Measurements from ENCODE around the gene TEX35.
A peak's percentile ranks its signal among the peaks of the same experiment; 100 is the strongest.
"Not testable (repeated sequence)": the region's sequence is repeated elsewhere in the genome, so short reads cannot be mapped to it uniquely, and the experiment has no call there.

Gene TEX35

DNA sequence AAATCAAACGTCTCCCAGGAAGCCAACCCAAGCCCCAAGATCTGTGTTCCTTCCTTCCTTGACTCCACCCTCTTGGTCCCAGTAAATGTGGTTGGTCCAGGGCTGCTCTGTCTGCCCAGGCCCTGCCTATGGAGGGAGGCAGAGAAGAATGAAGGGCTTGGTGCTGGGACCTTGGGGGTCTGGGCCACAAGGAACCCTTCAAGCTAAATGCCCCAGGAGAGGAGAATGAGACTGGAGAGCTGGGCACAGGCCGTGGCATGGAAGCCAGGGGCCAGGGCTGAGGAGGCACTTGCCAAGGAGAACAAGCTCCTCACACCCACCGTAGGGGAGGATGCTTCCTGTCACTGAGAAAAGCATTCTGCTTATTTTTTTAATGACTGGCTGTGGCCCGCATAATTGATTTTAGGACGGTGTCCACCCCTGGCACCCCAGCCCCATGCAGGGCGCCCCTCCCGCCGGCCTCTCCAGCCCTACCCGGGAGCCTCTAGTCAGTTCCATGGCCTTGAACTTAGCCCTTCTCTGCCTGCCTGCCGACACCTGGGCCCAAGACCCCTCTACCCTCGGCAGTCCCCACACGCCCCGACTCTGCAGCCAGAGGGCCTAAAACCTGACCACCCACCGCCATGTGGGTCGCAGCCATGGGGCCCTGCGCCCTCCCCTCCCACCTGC, 17.0 kb upstream of the TEX35 start:
- DNase-seq: no peak

- no peak for DNase-seq
Observed at GRCh38 chr1:178496410-178497135, 16.3 kb upstream of the TEX35 start, which contains the start of gene CLEC20A. CLEC20A (minus strand) TSS chr1:178496964; CDS start chr1:178496939, 25 bp downstream.

DNA sequence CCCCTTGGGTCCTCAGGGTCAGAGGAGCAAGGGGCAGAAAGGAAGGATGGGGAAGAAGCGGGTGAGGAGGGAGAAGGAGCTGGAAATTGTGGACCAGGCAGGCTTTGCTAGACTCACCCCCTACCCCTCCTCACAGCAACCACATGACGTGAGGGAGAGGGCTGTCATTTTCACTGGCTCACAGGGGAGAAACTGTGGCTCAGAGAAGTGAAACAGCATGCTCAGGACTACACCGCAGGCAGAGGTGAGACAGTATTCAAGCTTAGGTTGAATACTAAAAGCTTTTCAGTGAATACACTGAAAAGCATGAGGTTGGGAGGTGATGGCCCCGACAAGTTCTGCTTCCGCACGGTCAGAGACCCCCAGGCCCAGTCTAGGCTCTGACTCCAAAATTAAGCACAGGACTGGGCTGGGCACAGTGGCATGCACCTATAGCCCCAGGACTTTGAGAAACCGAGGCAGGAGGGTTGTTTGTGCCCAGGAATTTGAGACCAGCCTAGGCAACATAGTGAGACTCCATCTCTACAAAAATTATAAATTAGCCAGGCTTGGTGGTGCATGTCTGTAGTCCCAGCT, 14.9 kb upstream of the TEX35 start:
- no peak for DNase-seq

DNA sequence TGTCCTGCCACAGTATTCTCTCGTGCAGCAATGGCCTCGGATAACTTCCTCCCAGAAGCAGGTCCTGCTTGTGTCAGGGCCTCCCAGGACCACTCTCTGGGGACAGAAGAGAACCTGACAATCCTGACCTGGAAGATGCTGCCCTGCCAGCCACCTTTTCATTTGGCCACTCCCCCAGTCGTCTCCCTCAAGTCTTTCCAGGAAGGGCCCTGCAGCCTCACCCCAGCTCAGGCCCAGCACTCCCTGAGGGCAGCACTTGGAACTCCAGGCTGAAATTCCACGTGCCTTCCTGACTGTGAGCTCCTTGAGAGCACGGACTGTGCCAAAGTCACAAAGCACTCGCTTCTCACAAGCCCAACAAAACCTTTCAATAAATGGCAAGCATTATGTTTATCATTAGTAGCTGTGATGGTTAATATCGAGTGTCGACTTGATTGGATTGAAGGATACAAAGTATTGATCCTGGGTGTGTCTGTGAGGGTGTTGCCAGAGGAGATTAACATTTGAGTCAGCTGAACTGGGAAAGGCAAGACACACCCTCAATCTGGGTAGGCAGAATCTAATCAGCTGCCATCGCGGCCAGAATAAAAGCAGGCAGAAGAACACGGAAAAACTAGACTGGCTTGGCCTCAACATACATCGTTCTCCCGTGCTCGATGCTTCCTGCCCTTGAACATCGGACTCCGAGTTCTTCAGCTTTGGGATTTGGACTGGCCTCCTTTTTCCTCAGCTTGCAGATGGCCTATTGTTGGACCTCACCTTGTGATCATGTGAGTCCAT, 13.8 kb upstream of the TEX35 start:
- no peak for DNase-seq

- no peak for DNase-seq
Observed at GRCh38 chr1:178500091-178500770, 12.7 kb upstream of the TEX35 start.

GRCh38 chr1:178500936-178501554, 11.9 kb upstream of the TEX35 start:
- no peak for DNase-seq

DNA sequence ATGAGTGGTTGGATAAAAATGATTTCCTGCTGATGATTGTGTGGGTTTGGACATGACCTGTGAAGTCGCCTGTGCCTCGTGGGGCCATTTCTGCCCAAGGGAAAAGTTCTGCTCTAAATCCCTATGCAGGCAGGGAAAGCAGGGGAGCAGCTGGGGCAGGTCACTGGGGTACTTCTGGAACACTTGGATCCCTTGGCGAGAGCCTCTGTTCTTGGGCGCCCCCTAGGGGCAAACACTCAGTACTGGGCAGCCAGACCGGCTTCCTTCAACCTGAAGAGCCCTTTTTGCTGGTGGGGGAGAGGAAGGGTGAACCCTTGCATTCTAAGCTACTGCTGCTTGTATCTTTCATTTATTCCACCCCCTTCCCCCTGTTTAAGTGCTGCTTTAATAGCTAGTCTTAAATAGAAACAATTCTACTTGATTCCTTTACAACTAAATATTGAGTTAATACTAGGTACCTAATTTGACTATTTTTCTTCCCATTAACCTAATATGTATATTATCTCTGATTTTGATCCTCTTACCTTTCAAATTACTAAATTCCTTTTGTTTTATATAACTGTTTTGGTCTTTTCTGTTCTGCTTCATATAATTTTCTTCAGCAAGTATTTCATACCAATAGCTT, 11.1 kb upstream of the TEX35 start:
- DNase-seq: peak; percentile 36

- no peak for DNase-seq
Observed at GRCh38 chr1:178502330-178502714, 10.6 kb upstream of the TEX35 start.

DNA sequence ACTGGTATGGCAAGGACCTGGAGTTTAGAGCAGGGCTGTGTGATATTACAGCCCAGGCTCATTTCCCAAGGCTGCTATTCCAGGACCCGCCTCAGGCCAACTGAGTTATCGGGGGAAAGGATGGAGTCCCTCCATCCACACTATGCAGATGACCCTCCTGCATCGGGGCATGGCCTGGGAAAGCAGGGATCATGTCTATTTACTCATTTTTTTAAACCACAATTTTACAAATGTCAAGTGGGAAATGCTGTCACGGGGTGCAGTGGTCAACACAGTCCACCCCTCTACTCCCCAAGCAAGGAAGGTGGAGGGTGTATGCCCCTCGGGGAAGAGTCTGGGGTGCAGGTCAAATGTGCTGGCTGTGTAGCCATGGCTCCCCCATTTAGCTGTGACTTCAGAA, 10.1 kb upstream of the TEX35 start:
- DNase-seq: no peak

DNA sequence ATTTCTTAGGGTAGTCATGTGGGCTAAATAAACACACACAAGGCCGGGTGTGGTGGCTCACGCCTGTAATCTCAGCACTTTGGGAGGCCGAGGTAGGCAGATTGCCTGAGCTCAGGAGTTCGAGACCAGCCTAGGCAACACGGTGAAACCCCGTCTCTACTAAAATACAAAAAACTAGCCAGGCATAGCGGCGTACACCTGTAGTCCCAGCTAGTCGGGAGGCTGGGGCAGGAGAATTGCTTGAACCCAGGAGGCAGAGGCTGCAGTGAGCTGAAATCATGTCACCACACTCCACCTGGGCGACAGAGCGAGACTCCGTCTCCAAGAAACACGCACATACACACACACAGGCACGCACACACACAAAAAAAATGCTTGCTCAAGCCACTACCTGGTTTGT, 9.6 kb upstream of the TEX35 start:
- DNase-seq: not testable (repeated sequence)

DNA sequence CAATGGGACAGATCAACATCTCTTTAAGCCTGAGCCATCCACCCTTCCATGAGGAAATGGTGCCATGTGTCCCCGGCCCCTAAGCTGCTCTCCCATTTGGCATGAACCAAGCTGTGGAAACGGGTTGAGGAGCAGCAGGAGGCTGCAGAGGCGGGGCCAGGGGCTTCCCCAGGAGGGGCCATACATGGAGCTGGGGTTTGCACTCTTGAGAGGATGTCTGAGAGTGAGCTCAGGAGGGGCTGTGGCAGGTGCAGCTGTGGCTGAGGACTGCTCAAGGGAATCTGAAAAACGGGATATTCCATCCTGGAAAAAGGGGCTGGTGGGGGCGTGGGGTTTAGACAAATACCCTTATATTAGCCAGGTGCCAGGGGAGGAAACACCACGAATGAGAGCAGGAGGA, 9.1 kb upstream of the TEX35 start:
- no peak for DNase-seq

DNA sequence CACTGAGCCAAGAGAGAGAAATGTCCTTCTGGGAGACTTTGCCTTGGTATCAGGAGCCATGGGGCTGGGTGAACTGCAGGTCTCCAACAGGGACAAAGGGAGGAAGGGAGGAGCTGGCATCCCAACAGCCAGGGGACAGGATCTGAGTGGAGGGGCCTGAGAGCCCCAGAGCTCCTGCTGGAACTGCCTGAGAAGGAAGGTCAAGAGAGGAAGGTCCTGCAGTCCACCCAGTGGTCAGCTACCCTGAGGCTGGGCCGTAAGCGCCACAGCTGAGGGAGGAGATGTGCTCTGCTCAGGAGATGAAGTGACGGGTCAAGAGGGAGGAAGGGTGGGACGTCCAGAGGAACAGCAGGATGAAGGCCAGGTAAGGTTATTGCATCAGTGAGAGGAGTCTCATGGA, 8.6 kb upstream of the TEX35 start:
- DNase-seq: no peak

GRCh38 chr1:178506177-178506576, 6.7 kb upstream of the TEX35 start:
- no peak for DNase-seq

DNA sequence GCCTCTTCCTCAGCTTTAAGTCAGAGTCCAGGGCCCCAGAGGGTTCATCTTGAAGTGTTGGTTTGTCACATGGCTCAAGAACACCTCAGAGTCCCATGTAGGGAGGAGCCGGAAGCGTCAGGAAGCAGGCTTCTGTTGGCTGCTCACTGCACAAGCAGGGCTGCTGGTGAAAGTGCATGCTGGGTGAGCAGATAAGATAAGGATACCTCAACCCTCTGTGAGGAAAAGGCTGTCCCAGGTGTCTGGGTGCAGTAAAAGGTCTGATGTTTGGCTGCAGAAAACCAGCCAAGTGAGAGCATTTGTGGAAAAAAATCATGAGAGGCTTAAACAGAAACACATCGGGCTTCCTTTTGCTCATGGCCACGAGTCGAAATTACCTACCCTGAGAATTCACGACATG, 6.2 kb upstream of the TEX35 start:
- no peak for DNase-seq

DNA sequence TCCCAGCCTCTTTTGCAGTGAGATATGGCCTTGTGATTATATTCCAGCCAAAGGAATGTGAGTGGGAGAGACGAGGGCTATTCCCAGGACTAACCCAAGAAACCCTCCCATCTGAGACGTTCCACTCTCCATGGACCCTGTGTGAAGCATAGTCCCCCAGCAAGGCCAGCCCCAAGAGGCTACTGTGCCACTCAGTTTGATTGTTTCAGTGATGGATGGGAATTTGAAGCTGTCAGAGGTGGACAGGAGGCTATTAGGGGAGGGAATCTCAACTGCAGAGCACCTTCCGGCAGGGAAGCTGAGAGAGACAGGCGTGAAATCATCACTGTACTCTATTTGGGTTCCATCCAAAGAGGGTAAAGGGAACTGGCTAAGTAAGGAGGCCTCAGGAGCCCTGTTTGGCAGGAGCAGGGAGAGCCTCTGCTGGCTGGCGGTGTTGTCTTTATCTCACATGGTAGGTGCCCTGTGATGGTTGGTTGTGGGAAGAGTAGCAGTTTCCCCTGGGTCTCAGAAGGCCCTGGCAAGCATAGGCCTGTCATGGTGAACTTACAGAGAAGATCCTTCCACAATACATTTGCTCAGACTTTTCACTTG, 3.4 kb upstream of the TEX35 start:
- no peak for DNase-seq

- DNase-seq: no peak
Observed at GRCh38 chr1:178510155-178510554, 2.8 kb upstream of the TEX35 start.

- no peak for DNase-seq
Observed at GRCh38 chr1:178513278-178513983, 522 bp downstream of the TEX35 start.

DNA sequence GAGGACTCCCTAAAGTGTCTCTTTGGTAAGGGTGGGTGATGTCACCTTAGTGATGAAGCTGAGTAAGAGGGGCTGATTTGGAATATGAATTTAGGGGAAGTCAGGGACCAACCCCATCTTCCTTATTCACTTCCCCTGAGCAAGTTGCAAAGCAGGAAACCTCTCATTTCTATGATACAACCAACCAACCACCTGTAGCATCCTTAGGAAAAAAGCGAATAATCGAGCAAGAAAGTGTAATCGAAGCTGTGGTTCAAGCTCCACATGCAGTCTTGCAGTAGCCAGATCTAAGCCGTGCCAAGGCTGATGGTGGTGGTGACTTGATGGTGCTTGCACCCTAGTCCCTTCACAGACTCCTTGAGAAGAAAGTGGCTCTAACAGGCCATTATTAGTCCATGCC, 3.2 kb downstream of the TEX35 start:
- DNase-seq: no peak

- DNase-seq: no peak
Observed at GRCh38 chr1:178518894-178519293, 6.0 kb downstream of the TEX35 start.

DNA sequence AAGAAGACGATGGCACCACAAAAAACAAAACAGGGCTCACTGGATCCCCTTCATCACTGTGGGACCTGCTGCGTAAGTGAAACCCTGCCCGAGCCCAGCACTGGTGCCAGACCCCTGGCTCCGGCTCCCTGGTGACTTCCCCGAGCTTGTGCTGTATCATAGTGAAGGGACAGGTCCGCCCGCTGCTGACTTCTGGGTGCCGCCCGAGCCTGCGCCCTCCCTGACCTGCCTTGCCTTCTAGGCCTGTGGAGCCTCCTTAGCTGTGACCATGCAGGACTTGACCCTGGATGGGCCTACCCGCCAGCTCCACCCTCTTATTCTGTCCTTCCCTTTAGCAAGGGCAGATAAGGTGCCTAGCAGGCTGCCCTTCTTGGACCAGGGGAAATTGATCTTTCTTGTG, 7.9 kb downstream of the TEX35 start:
- no peak for DNase-seq

- no peak for DNase-seq
Observed at GRCh38 chr1:178521241-178521640, 8.3 kb downstream of the TEX35 start.
